ENCODE measurements around the gene LRIT3. TPM values are rescaled to one million over a fixed set of nuclear protein-coding genes. Genes with fewer than 3 reads are reported as not detected.
A peak's percentile ranks its signal among the peaks of the same experiment; 100 is the strongest.

Gene LRIT3
- total and polyA plus RNA-seq, 2 of the 13 experiments (the other 11 are each of a cell fraction or from before 2014, with no cell fraction given), result 0.03 TPM; not detected in 1

GRCh38 chr4:109815151-109816081 is 32.5 kb upstream of the LRIT3 start, which contains the start of gene GAR1 (continued):
- TF ChIP-seq, protein P1, sequence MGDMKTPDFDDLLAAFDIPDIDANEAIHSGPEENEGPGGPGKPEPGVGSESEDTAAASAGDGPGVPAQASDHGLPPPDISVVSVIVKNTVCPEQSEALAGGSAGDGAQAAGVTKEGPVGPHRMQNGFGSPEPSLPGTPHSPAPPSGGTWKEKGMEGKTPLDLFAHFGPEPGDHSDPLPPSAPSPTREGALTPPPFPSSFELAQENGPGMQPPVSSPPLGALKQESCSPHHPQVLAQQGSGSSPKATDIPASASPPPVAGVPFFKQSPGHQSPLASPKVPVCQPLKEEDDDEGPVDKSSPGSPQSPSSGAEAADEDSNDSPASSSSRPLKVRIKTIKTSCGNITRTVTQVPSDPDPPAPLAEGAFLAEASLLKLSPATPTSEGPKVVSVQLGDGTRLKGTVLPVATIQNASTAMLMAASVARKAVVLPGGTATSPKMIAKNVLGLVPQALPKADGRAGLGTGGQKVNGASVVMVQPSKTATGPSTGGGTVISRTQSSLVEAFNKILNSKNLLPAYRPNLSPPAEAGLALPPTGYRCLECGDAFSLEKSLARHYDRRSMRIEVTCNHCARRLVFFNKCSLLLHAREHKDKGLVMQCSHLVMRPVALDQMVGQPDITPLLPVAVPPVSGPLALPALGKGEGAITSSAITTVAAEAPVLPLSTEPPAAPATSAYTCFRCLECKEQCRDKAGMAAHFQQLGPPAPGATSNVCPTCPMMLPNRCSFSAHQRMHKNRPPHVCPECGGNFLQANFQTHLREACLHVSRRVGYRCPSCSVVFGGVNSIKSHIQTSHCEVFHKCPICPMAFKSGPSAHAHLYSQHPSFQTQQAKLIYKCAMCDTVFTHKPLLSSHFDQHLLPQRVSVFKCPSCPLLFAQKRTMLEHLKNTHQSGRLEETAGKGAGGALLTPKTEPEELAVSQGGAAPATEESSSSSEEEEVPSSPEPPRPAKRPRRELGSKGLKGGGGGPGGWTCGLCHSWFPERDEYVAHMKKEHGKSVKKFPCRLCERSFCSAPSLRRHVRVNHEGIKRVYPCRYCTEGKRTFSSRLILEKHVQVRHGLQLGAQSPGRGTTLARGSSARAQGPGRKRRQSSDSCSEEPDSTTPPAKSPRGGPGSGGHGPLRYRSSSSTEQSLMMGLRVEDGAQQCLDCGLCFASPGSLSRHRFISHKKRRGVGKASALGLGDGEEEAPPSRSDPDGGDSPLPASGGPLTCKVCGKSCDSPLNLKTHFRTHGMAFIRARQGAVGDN (CRISPR knock-in tag; IDR thresholded peaks at IDR 0.05), result peak; percentile 99
- TF ChIP-seq, protein P2, sequence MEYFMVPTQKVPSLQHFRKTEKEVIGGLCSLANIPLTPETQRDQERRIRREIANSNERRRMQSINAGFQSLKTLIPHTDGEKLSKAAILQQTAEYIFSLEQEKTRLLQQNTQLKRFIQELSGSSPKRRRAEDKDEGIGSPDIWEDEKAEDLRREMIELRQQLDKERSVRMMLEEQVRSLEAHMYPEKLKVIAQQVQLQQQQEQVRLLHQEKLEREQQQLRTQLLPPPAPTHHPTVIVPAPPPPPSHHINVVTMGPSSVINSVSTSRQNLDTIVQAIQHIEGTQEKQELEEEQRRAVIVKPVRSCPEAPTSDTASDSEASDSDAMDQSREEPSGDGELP (IDR thresholded peaks at IDR 0.05; ENCODE audit: borderline replicate concordance, low read depth), result peak; percentile 46; the same call in 1 of the 2 replicates
- TF ChIP-seq ZNF256 (CRISPR knock-in tag; conservative IDR thresholded peaks at IDR 0.05) (0 out of 2 replicates have a peak, but pooled peaks have one; percentile 21), NFYB (CRISPR knock-in tag; IDR thresholded peaks at IDR 0.05) (peak; percentile 28; the same call in 1 of the 2 replicates), ZNF367 (CRISPR knock-in tag; IDR thresholded peaks at IDR 0.05; ENCODE audit: borderline replicate concordance) (no peak), TEAD3 (CRISPR knock-in tag; optimal IDR thresholded peaks at IDR 0.05; ENCODE audit: borderline replicate concordance) (peak; percentile 63), SAP130 (CRISPR knock-in tag; IDR thresholded peaks at IDR 0.05; ENCODE audit: low read depth) (peak; percentile 98), RELA (CRISPR knock-in tag; IDR thresholded peaks at IDR 0.05) (no peak), ZNF468 (CRISPR knock-in tag; IDR thresholded peaks at IDR 0.05) (no peak), NFYC (CRISPR knock-in tag; IDR thresholded peaks at IDR 0.05) (peak; percentile 26), ETV5 (CRISPR knock-in tag; IDR thresholded peaks at IDR 0.05; ENCODE audit: borderline replicate concordance) (peak; percentile 70), ZFP91 (CRISPR knock-in tag; IDR thresholded peaks at IDR 0.05; ENCODE audit: borderline replicate concordance) (peak; percentile 76; the same call in 1 of the 2 replicates), GFI1 (CRISPR knock-in tag; IDR thresholded peaks at IDR 0.05; ENCODE audit: borderline replicate concordance) (0 out of 2 replicates have a peak, but pooled peaks have one; percentile 27)
- TF ChIP-seq, protein P3, sequence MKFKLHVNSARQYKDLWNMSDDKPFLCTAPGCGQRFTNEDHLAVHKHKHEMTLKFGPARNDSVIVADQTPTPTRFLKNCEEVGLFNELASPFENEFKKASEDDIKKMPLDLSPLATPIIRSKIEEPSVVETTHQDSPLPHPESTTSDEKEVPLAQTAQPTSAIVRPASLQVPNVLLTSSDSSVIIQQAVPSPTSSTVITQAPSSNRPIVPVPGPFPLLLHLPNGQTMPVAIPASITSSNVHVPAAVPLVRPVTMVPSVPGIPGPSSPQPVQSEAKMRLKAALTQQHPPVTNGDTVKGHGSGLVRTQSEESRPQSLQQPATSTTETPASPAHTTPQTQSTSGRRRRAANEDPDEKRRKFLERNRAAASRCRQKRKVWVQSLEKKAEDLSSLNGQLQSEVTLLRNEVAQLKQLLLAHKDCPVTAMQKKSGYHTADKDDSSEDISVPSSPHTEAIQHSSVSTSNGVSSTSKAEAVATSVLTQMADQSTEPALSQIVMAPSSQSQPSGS (CRISPR knock-in tag; IDR thresholded peaks at IDR 0.05), result peak; percentile 84

Measured in HepG2 (cell line).